HG03521 (cell line): ENCODE results near the gene CYB5D1.
A peak's percentile ranks its signal among the peaks of the same experiment; 100 is the strongest.

Experiments used
- ATAC-seq: cut with Tn5 transposase; IDR thresholded peaks from one replicate; pipeline ENCODE4 v1.9.1; 2021; ENCODE audit warnings: mild to moderate bottlenecking, moderate library complexity; ENCODE audit not compliant: unreplicated experiment

Gene CYB5D1

GRCh38 chr17:7885367-7886226 lies 27.8 kb downstream of the CYB5D1 start:
- ATAC-seq = peak; percentile 19

GRCh38 chr17:7886227-7887037 lies 28.6 kb downstream of the CYB5D1 start:
- ATAC-seq = no peak

GRCh38 chr17:7887038-7887481 lies 29.3 kb downstream of the CYB5D1 start:
- no peak for ATAC-seq

- peak; percentile 36 for ATAC-seq
Measured at GRCh38 chr17:7887482-7888183, 29.8 kb downstream of the CYB5D1 start.

- no peak for ATAC-seq
Measured at GRCh38 chr17:7888184-7888920, 30.5 kb downstream of the CYB5D1 start, which contains the start of gene CHD3. CHD3 (plus strand) TSS chr17:7888789; CDS start chr17:7889001, 212 bp downstream.

GRCh38 chr17:7889166-7889955 lies 31.6 kb downstream of the CYB5D1 start:
- no peak for ATAC-seq

GRCh38 chr17:7893187-7893880 lies 35.5 kb downstream of the CYB5D1 start:
- no peak for ATAC-seq

GRCh38 chr17:7894226-7894625 lies 36.4 kb downstream of the CYB5D1 start:
- no peak for ATAC-seq

- no peak for ATAC-seq
Measured at GRCh38 chr17:7894866-7895265, 37.1 kb downstream of the CYB5D1 start.

GRCh38 chr17:7897090-7897489 lies 39.3 kb downstream of the CYB5D1 start:
- no peak for ATAC-seq

- ATAC-seq = no peak
Measured at GRCh38 chr17:7897773-7898172, 40.0 kb downstream of the CYB5D1 start.

- ATAC-seq = no peak
Measured at GRCh38 chr17:7903154-7904103, 45.6 kb downstream of the CYB5D1 start.

GRCh38 chr17:7909089-7909488 lies 51.3 kb downstream of the CYB5D1 start:
- no peak for ATAC-seq

- ATAC-seq = no peak
Measured at GRCh38 chr17:7910281-7910680, 52.5 kb downstream of the CYB5D1 start.

GRCh38 chr17:7910711-7911110 lies 52.9 kb downstream of the CYB5D1 start:
- ATAC-seq = no peak

GRCh38 chr17:7911116-7911515 lies 53.3 kb downstream of the CYB5D1 start:
- no peak for ATAC-seq
